RPMI7951 (cell line): Measurements from ENCODE around the gene OR1S2. TPM values are rescaled to one million over a fixed set of nuclear protein-coding genes. Genes with fewer than 3 reads are reported as not detected.
"Not testable (repeated sequence)": the region's sequence is repeated elsewhere in the genome, so short reads cannot be mapped to it uniquely, and the experiment has no call there.

Experiments
- DNase-seq: peaks from one replicate; pipeline ENCODE4 v3.0.0-alpha.2; 2012; ENCODE audit warnings: low read depth
- total RNA-seq: library from RNA; depleted of rRNA; stranded (reverse); fragments of >200 nt; shearing (Covaris generic); gene quantifications from 2 replicates; pipeline ENCODE4 v1.2.3, GENCODE V29; 2014; rRNA removed

OR1S2 gene
- total RNA-seq, result not detected in 2 replicates

GRCh38 chr11:58204042-58204441 is at the start of gene OR1S2:
Gene OR1S2, minus strand, starts transcription at chr11:58204142. Its CDS starts 0 bp downstream, at chr11:58204142.
- DNase-seq, result no peak

- no peak for DNase-seq
These were observed 40.0 kb upstream of the OR1S2 start for GRCh38 chr11:58243954-58244353.

GRCh38 chr11:58227956-58228615 is 24.1 kb upstream of the OR1S2 start:
- no peak for DNase-seq

GRCh38 chr11:58222721-58223120 is 18.8 kb upstream of the OR1S2 start:
- DNase-seq, result peak; percentile 57

- no peak for DNase-seq
These were observed 12.5 kb upstream of the OR1S2 start for GRCh38 chr11:58216476-58216875.

GRCh38 chr11:58212420-58212819 is 8.5 kb upstream of the OR1S2 start, which contains the start of gene OR1S1:
Gene OR1S1, plus strand, starts transcription at chr11:58212720.
- DNase-seq, result not testable (repeated sequence)

GRCh38 chr11:58199271-58199670 is 4.7 kb downstream of the OR1S2 start:
- no peak for DNase-seq

- no peak for DNase-seq
These were observed 8.0 kb downstream of the OR1S2 start for GRCh38 chr11:58195939-58196338.

GRCh38 chr11:58193391-58193790 is 10.6 kb downstream of the OR1S2 start:
- no peak for DNase-seq

GRCh38 chr11:58192229-58192628 is 11.7 kb downstream of the OR1S2 start:
- no peak for DNase-seq

- no peak for DNase-seq
These were observed 15.2 kb downstream of the OR1S2 start, which contains the start of gene OR9Q2 for GRCh38 chr11:58188770-58189169. Gene OR9Q2, plus strand, starts transcription at chr11:58189070. Its CDS starts 1,421 bp downstream, at chr11:58190491.

GRCh38 chr11:58186938-58187337 is 17.0 kb downstream of the OR1S2 start:
- DNase-seq, result no peak

GRCh38 chr11:58179648-58180047 is 24.3 kb downstream of the OR1S2 start:
- peak; percentile 3 for DNase-seq

- DNase-seq, result no peak
These were observed 25.5 kb downstream of the OR1S2 start for GRCh38 chr11:58178444-58178843.

- DNase-seq, result no peak
These were observed 26.4 kb downstream of the OR1S2 start for GRCh38 chr11:58177409-58178054.

GRCh38 chr11:58165504-58166106 is 38.3 kb downstream of the OR1S2 start:
- no peak for DNase-seq

GRCh38 chr11:58164990-58165389 is 39.0 kb downstream of the OR1S2 start:
- DNase-seq, result no peak

GRCh38 chr11:58164389-58164788 is 39.6 kb downstream of the OR1S2 start:
- no peak for DNase-seq

Other genes with a start within 250 kb of the OR1S2 start
- not detected in 2 replicates for gene OR9Q1, start 180.3 kb downstream of the OR1S2 start, total RNA-seq
- not detected in 2 replicates for gene OR6Q1, start 173.2 kb downstream of the OR1S2 start, total RNA-seq
- not detected in 2 replicates for gene OR9I1, start 78.6 kb downstream of the OR1S2 start, total RNA-seq
- not detected in 2 replicates for gene OR9Q2, start 15.1 kb downstream of the OR1S2 start, total RNA-seq
- gene OR1S1, start 8.6 kb upstream of the OR1S2 start, total RNA-seq, result not detected in 2 replicates
- gene OR10Q1, start 24.8 kb upstream of the OR1S2 start, total RNA-seq, result not detected in 2 replicates
- gene OR10W1, start 64.1 kb upstream of the OR1S2 start, total RNA-seq, result not detected in 2 replicates
- not detected in 2 replicates for gene OR5B17, start 154.9 kb upstream of the OR1S2 start, total RNA-seq
- gene OR5B3, start 202.7 kb upstream of the OR1S2 start, total RNA-seq, result not detected in 2 replicates
- not detected in 2 replicates for gene OR5B2, start 224.0 kb upstream of the OR1S2 start, total RNA-seq
- gene OR5B12, start 238.1 kb upstream of the OR1S2 start, total RNA-seq, result not detected in 2 replicates